SK-N-MC (cell line): Measurements from ENCODE around the gene PRKCB.

Source experiments
- EZH2 ChIP-seq: fragments of 200-600 bp; sonication (generic); IDR thresholded peaks from one replicate; pipeline ENCODE4 v1.6.1; 2017; ENCODE audit warnings: antibody characterized with exemption
- POLR2AphosphoS5 ChIP-seq: IDR thresholded peaks from 2 replicates; pipeline ENCODE4 v1.6.1; 2012; ENCODE audit warnings: mild to moderate bottlenecking, low read depth, low read length, borderline replicate concordance

DNA sequence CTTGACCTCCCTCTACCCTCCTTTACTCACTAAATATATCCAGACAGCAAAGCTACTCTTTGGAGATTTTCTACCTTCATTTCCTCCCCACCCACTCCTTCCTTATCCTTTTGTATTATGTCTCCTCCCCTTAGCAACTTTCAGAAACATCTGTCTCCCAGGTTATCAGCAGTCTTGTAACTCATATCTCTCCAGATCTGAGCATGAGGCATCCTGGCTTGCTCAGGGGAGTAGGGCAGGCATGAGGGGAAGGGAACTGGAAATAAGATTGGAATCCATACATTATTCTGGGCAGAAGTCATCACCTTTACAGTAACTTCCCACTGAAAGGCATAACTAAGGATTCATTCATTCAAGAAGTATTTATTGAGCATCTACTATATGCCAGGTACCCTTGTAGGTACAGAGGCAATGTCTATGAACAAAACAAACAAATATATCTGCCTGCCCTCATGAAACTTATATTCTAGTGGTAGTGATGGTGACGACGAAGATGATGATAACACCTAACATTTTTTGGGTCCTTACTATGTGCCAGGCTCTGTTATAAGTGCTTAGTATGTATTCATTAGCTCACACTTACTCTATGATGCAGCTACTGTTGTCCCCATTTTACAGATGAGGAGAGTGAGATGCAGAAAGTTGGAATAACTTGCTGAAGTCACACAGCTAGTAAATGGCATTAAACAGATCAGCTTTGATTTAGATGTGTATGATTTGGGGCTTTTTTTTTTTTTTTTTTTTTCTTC is 296.4 kb downstream of the PRKCB start:
- TF ChIP-seq EZH2 (no peak), POLR2AphosphoS5 (no peak)
